Right lobe of liver (tissue), 4 donors: ENCODE measurements around the gene FGF16.

Source experiments
- POLR2A ChIP-seq: fragments of 450-650 bp; IDR thresholded peaks from one replicate; pipeline ENCODE4 v1.6.1; 2017; ENCODE audit warnings: antibody characterized with exemption, mild to moderate bottlenecking
- TF ChIP-seq, protein P1 (sequence below), 4 donors: fragments of 200-600 bp in 3 of 4; fragments of 450-650 bp in 1 of 4; IDR thresholded peaks; one replicate each; pipeline versions ENCODE4 v1.5.1 to v1.8.0; 2016 to 2022; ENCODE audit warnings: antibody characterized with exemption in 4 of 4, mild to moderate bottlenecking in 2 of 4
- donor health status: DM: no; HTN: no; CAD: no.
- donor health status: DM: no; HTN: no; CAD: no.
- donor health status: DM: no; HTN: yes; CAD: no.

- TF ChIP-seq, protein P1, sequence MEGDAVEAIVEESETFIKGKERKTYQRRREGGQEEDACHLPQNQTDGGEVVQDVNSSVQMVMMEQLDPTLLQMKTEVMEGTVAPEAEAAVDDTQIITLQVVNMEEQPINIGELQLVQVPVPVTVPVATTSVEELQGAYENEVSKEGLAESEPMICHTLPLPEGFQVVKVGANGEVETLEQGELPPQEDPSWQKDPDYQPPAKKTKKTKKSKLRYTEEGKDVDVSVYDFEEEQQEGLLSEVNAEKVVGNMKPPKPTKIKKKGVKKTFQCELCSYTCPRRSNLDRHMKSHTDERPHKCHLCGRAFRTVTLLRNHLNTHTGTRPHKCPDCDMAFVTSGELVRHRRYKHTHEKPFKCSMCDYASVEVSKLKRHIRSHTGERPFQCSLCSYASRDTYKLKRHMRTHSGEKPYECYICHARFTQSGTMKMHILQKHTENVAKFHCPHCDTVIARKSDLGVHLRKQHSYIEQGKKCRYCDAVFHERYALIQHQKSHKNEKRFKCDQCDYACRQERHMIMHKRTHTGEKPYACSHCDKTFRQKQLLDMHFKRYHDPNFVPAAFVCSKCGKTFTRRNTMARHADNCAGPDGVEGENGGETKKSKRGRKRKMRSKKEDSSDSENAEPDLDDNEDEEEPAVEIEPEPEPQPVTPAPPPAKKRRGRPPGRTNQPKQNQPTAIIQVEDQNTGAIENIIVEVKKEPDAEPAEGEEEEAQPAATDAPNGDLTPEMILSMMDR (IDR thresholded peaks at IDR 0.05): no peak
- no peak for TF ChIP-seq POLR2A
These were observed 2.6 kb upstream of the FGF16 start for GRCh38 chrX:77444545-77444944.
